SK-N-DZ (cell line): ENCODE data around the gene MROH2B.

Experiments
- DNase-seq: peaks from one replicate; pipeline ENCODE4 v3.0.0-alpha.2; 2015; ENCODE audit warnings: low spot score
- small RNA-seq, 2 experiments: library from RNA; depleted of rRNA; stranded (forward); fragments of <200 nt; gene quantifications; one replicate each; pipeline ENCODE3, GENCODE V24; 2014

The MROH2B gene

GRCh38 chr5:40972434-40972833 lies 98.7 kb downstream of the MROH2B start:
- DNase-seq: no peak

DNA sequence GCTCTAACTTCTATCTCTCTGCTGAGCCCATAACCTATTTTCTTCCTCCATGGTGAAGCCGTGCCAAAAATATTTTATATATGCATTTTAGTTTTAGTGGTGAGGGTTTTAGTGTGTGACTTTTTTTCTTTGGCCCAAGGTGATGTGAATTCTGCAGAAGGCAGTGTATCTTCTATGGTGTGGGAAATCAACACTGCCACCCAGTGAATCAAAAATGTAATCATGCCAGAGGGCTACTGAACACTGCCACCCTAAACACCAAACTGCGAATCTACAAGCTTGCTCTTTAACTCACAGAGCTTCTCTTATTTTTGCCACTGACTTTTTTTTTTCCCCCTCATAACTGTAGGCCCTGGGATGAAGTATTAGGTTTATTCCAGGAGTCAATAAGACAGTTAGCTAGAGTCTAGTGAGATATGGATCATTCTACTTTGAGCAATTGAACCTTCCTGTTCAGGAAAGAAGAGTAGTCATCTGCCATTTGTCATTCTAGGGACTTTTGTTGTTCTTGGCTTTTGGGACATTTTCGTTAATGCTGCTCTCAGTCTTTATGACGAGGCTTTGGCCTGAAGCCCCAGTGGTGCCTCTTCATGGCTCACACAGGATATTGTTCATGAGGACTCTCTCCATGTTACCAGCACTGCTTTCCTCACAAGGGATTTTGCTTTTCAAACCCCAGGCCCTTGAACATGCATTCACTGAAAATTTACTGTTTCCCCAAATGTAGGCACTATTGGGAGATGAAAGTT lies 108.8 kb downstream of the MROH2B start:
- no peak for DNase-seq

GRCh38 chr5:40960037-40960436 lies 111.1 kb downstream of the MROH2B start:
- no peak for DNase-seq

DNA sequence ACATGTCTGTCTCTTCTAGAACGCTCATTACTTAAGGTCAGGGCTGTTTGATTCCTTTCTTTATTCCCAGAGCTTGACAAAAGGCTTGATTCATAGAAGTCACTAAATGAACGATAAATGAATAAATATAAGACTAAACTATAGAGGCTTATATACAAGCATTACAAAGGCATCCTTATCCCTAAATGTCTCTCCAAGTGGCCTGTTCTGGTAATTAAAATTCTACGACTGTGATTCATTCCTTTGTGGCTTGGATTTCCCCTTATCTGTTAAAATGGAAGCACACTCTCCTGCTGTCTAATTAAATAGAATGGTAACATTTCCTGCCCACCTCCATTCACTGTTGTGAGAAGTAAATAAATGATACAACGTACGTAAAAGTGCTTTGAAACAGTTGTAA lies 112.3 kb downstream of the MROH2B start:
- DNase-seq: no peak

GRCh38 chr5:40957048-40957447 lies 114.1 kb downstream of the MROH2B start:
- DNase-seq: no peak

GRCh38 chr5:40955313-40955712 lies 115.8 kb downstream of the MROH2B start:
- DNase-seq: no peak

Small RNAs within 50 kb of the gene (small RNA-seq; reads per million reads assigned to genes)
- 0 reads per million in 2 experiments for gene AC114967.1
